Measurements from ENCODE around the gene SKIL. TPM values are rescaled to one million over a fixed set of nuclear protein-coding genes. Genes with fewer than 3 reads are reported as not detected.
"Not testable (repeated sequence)": the region's sequence is repeated elsewhere in the genome, so short reads cannot be mapped to it uniquely, and the experiment has no call there.

The SKIL gene
- total RNA-seq, 1 experiment from 2014 or later, result 15.1 TPM

DNA sequence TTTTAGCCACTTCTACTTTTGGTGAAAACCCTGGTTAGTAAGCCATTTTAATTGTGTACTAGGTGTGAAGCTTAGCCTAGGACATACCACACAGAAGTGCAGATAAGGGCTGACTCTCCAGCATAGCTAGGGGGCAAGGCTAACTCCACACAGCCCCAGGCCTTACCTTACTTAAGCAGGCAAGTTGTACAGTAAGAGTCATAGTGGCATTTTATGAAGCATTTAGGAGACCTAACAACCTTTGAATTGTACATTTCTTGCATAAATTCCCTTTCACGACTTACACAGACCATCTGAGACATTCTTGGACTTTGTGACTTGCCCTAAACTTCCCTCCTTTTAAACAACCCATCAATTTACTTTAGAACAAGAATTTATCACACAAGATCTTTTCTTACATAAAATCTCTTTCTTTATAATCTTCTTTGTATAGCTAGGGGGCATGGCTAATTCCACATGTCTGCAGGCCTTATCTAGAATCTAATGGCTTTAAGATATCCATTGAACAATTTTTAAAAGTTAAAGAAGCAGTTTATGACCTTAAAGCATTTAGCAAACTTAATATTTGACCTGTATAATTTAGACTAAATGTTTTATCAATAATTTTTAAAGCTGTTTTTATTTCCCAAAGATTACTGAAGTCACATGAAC lies 18.7 kb upstream of the SKIL start:
- ChIA-PET RAD21 (ENCODE audit: low non-redundant PET in 1 of 2, low total read pairs in 2 of 2, uncharacterized antibody in 2 of 2, unreplicated experiment in 2 of 2) (no interaction called here), CTCF (no interaction called here), POLR2A (no interaction called here)
- H3K36me3 ChIP-seq (ENCODE audit: control insufficient read depth in 1 of 2, insufficient read depth in 2 of 2, low read length in 2 of 2), result no peaks in the 10 kb centered on the region
- ATAC-seq (no peak), DNase-seq (ENCODE audit: low read depth, low spot score) (no peak)
- no peak overlapping the region for H3K4me3 ChIP-seq (replicated peaks in 1 of 2; ENCODE audit: low read depth in 1 of 2, low read length in 2 of 2)
- no peak overlapping the region for H3K9ac ChIP-seq (ENCODE audit: low read length)
- H3K4me2 ChIP-seq (ENCODE audit: low read length), result no peak overlapping the region
- H3K27me3 ChIP-seq (ENCODE audit: insufficient read depth, low read length), result no peaks in the 10 kb centered on the region
- no peak overlapping the region for H2AFZ ChIP-seq (ENCODE audit: low read depth, low read length, poor library complexity, severe bottlenecking)
- H3K4me1 ChIP-seq (ENCODE audit: control insufficient read depth in 1 of 2, insufficient read depth in 2 of 2, low read length in 2 of 2), result peaks cover 4 to 9% of the 10 kb centered on the region in 2 experiments; a peak in 3 of 4 replicates
- H3K79me2 ChIP-seq (ENCODE audit: insufficient read depth, low read length), result no peaks in the 10 kb centered on the region
- TF ChIP-seq CBX3 (IDR thresholded peaks at IDR 0.05; ENCODE audit: low read depth), result peak; percentile 61; the same call in 1 of the 2 replicates
- TF ChIP-seq REST (IDR thresholded peaks at IDR 0.05; ENCODE audit: low read depth), result no peak
- no TSS peak for BruUV-seq (replicated peaks)
- no peaks in the 10 kb centered on the region for H3K9me2 ChIP-seq (ENCODE audit: insufficient read depth)
- peaks cover 4 to 5% of the 10 kb centered on the region in 2 experiments; a peak in 2 of 4 replicates for H3K9me3 ChIP-seq (ENCODE audit: control insufficient read depth in 1 of 2, insufficient read depth in 1 of 2, low read depth in 1 of 2, low read length in 2 of 2)
- intact Hi-C loops (cut with micrococcal nuclease), result no loop called here
- H3K27ac ChIP-seq (ENCODE audit: low read depth, low read length), result no peak overlapping the region
- no peaks in the 10 kb centered on the region for H4K20me1 ChIP-seq (ENCODE audit: insufficient read depth)

- H3K4me1 ChIP-seq (ENCODE audit: control insufficient read depth in 1 of 2, insufficient read depth in 2 of 2, low read length in 2 of 2); H3K27ac ChIP-seq (ENCODE audit: low read depth, low read length); H3K4me2 ChIP-seq (ENCODE audit: low read length); H3K79me2 ChIP-seq (ENCODE audit: insufficient read depth, low read length); CTCF ChIA-PET; H3K36me3 ChIP-seq (ENCODE audit: control insufficient read depth in 1 of 2, insufficient read depth in 2 of 2, low read length in 2 of 2); DNase-seq (ENCODE audit: low read depth, low spot score); BruUV-seq (replicated peaks); H3K9ac ChIP-seq (ENCODE audit: low read length); H3K4me3 ChIP-seq (replicated peaks in 1 of 2; ENCODE audit: low read depth in 1 of 2, low read length in 2 of 2); H2AFZ ChIP-seq (ENCODE audit: low read depth, low read length, poor library complexity, severe bottlenecking); H4K20me1 ChIP-seq (ENCODE audit: insufficient read depth); H3K27me3 ChIP-seq (ENCODE audit: insufficient read depth, low read length); RAD21 ChIA-PET (ENCODE audit: low non-redundant PET in 1 of 2, low total read pairs in 2 of 2, uncharacterized antibody in 2 of 2, unreplicated experiment in 2 of 2); POLR2A ChIA-PET; intact Hi-C loops (cut with micrococcal nuclease); ATAC-seq; H3K9me2 ChIP-seq (ENCODE audit: insufficient read depth); H3K9me3 ChIP-seq (ENCODE audit: control insufficient read depth in 1 of 2, insufficient read depth in 1 of 2, low read depth in 1 of 2, low read length in 2 of 2): not testable (repeated sequence)
These were observed 15.2 kb upstream of the SKIL start for GRCh38 chr3:170342273-170342672.

DNA sequence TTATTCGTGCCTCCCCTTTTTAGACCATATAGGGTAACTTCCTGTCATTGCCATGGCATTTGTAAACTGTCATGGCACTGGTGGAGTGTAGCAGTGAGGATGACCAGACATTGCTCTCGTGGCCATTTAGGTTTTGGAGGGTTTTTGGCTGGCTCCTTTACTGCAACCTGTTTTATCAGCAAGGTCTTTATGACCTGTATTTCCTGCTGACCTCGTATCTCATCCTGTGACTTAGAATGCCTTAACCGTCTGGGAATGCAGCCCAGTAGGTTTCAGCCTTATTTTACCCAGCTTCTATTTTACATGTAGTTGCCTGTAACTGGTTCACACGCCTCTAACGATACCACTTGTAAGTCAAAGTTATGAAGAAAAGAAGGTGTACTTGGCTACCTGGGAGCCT lies 13.7 kb upstream of the SKIL start:
- ATAC-seq; H3K4me1 ChIP-seq (ENCODE audit: control insufficient read depth in 1 of 2, insufficient read depth in 2 of 2, low read length in 2 of 2); DNase-seq (ENCODE audit: low read depth, low spot score); H3K4me2 ChIP-seq (ENCODE audit: low read length); H3K9ac ChIP-seq (ENCODE audit: low read length); H3K9me2 ChIP-seq (ENCODE audit: insufficient read depth); H3K27ac ChIP-seq (ENCODE audit: low read depth, low read length); H3K9me3 ChIP-seq (ENCODE audit: control insufficient read depth in 1 of 2, insufficient read depth in 1 of 2, low read depth in 1 of 2, low read length in 2 of 2); H3K79me2 ChIP-seq (ENCODE audit: insufficient read depth, low read length); H4K20me1 ChIP-seq (ENCODE audit: insufficient read depth); H3K4me3 ChIP-seq (replicated peaks in 1 of 2; ENCODE audit: low read depth in 1 of 2, low read length in 2 of 2); H3K27me3 ChIP-seq (ENCODE audit: insufficient read depth, low read length); RAD21 ChIA-PET (ENCODE audit: low non-redundant PET in 1 of 2, low total read pairs in 2 of 2, uncharacterized antibody in 2 of 2, unreplicated experiment in 2 of 2); H3K36me3 ChIP-seq (ENCODE audit: control insufficient read depth in 1 of 2, insufficient read depth in 2 of 2, low read length in 2 of 2); intact Hi-C loops (cut with micrococcal nuclease); CTCF ChIA-PET; H2AFZ ChIP-seq (ENCODE audit: low read depth, low read length, poor library complexity, severe bottlenecking); POLR2A ChIA-PET; BruUV-seq (replicated peaks): not testable (repeated sequence)
